Fibroblast of pulmonary artery (primary cell): Measurements from ENCODE around the gene AURKAIP1.
"Not testable (repeated sequence)": the region's sequence is repeated elsewhere in the genome, so short reads cannot be mapped to it uniquely, and the experiment has no call there.

Experiments
- DNase-seq: peaks from one replicate; pipeline ENCODE4 v3.0.0-alpha.2; 2010; ENCODE audit warnings: low read depth
- H3K4me3 ChIP-seq: replicated peaks from 2 replicates; pipeline ENCODE4 v1.5.1; 2011; ENCODE audit warnings: low read depth, mild to moderate bottlenecking, control low read depth, low read length, moderate library complexity
- TF ChIP-seq, protein P1 (sequence below): IDR thresholded peaks from 2 replicates; pipeline ENCODE4 v1.5.1; 2011; ENCODE audit warnings: mild to moderate bottlenecking, control low read depth, low read length, inconsistent platforms; ENCODE audit errors: missing control alignments

Gene AURKAIP1

DNA sequence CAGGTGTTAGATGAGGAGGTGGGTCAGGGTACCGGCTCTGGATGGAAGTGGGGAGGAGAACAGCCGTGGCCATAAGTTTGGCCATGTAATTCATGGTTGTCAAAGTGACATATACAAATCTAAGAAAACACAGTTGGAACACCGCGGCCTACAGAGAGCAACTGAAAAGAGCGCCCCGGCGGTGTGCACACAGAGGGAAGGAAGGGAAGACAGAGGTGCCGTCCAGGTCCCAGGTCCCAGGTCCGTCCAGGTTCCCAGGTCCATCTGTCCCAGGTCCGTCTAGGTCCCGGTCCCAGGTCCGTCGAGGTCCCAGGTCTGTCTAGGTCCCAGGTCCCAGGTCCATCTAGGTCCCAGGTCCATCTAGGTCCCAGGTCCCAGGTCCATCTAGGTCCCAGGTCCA, 36.6 kb upstream of the AURKAIP1 start:
- H3K4me3 ChIP-seq, result no peak overlapping the region
- DNase-seq, result no peak
- TF ChIP-seq, protein P1, sequence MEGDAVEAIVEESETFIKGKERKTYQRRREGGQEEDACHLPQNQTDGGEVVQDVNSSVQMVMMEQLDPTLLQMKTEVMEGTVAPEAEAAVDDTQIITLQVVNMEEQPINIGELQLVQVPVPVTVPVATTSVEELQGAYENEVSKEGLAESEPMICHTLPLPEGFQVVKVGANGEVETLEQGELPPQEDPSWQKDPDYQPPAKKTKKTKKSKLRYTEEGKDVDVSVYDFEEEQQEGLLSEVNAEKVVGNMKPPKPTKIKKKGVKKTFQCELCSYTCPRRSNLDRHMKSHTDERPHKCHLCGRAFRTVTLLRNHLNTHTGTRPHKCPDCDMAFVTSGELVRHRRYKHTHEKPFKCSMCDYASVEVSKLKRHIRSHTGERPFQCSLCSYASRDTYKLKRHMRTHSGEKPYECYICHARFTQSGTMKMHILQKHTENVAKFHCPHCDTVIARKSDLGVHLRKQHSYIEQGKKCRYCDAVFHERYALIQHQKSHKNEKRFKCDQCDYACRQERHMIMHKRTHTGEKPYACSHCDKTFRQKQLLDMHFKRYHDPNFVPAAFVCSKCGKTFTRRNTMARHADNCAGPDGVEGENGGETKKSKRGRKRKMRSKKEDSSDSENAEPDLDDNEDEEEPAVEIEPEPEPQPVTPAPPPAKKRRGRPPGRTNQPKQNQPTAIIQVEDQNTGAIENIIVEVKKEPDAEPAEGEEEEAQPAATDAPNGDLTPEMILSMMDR, result no peak

DNA sequence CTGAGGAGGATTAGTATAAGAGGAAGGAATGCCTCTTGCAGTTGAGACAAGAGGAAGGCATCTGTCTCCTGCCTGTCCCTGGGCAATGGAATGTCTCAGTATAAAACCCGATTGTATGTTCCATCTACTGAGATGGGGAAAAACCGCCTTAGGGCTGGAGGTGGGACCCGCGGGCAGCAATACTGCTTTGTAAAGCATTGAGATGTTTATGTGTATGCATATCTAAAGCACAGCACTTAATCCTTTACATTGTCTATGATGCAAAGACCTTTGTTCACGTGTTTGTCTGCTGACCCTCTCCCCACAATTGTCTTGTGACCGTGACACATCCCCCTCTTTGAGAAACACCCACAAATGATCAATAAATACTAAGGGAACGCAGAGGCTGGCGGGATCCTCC, 35.2 kb upstream of the AURKAIP1 start:
- DNase-seq, H3K4me3 ChIP-seq: not testable (repeated sequence)

DNA sequence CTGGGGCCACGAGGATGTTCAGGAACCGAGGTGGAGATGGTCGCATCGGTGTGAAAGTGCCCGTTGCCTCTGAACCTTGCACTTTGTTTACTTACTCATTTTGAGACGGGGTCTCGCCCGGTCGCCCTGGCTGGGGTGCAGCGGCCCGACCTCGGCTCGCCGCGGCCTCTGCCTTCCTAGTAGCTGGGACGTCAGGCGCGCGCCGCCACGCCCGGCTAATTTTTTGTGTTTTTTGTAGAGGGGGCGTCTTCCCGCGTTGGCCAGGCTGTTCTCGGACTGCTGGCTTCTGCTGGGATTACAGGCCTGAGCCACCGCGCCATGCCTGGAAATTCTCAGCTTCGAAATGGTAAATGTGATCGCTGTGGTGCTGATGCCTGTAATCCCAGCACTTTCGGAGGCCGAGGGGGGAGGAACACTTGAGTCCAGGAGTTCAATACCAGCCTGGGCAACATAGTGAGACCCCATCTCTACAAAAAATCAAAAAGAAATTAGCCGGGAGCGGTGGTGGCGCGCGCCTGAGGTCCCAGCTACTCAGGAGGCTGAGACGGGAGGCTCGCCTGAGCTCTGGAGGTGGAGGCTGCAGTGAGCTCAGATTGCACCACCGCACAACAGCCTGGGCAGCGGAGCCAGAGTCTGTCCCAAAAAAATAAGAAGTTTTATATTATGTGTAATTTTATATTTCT, 32.8 kb upstream of the AURKAIP1 start:
- TF ChIP-seq, protein P1, result peak; percentile 1
- peak overlapping the region; percentile 88 for H3K4me3 ChIP-seq
- DNase-seq, result peak; percentile 50

DNA sequence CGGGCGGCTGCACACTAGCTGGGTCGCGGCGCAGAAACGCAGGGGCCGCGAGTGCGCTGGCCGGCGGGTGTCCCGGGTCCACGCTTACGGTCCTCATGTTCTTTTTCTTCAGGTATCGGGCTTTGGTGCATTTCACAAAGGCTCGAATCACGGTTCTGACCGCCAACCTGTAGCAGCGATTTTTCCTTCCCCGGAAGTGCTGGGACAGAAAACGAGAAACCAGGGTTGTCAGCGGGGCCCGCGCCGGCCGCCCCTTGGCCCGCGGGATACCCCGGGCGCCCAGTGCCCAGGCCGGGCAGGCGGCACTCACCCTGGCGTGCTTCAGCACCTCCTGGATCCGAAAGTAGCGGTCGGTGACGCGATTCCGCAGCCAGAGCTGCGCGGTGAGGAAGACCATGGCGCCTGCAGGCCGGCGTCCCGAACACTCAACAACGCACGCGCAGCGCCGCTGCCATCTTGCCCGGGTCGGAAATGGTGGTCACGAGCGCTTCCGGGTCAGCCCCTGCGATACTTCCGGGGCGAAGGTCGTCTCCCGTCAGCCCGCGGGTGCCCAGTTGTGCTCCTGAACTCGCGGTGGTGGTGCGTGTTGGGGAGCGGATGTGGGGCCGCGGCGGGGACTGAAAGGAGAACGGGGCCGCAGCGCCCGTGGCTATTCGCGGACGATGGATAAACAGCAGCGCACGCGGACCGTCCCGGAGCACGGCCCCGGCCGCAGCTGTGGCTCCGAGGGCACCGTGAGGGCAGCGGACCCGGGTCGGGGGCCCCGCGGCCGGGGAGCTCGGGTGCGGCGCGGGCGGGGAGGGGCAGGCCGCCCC, 32.0 kb upstream of the AURKAIP1 start, which contains the start of gene MRPL20:
Gene MRPL20 (minus strand): TSS at position 473 of the 815 bp plus-strand sequence. CDS start 76 bp downstream, at position 397.
- peak within 1 kb of the TSS; percentile 88 for H3K4me3 ChIP-seq
- DNase-seq, result peak; percentile 88

DNA sequence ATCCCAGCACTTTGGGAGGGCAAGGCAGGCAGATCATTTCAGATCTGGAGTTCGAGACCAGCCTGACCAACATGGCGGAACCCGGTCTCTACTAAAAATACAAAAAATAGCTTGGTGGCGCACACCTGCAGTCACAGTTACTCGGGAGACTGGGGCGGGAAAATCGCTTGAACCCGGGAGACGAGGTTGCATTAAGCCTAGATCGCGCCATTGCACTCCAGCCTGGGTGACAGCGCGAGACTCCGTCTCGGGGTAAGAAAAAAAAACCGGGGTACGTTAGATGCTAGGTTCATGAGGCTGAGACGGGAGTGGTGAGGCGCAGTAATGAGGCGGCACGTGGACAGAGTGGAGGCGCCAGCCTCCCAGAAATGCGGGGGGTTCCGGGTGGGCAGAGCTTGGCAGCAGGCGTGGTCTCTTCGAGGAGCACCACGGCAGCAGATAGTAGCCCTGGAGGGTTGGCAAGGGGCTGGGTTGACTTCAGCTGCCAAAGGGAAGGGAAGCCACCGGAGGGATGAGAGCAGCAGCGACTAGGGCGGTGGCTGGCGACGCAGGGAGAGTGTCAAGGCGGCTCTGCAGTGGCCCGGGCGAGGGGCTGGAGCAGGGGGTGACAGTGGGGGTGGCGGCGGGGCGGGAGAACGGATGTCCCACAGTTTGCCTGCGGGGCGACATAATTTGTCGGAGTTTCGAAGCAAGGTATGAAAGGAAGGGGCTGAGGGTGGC, 31.3 kb upstream of the AURKAIP1 start:
- no peak for DNase-seq
- TF ChIP-seq, protein P1, result no peak
- peak overlapping the region; percentile 88 for H3K4me3 ChIP-seq

More for the DNA sequence above, 32.0 kb upstream of the AURKAIP1 start, which contains the start of gene MRPL20:
- TF ChIP-seq, protein P1, result no peak

DNA sequence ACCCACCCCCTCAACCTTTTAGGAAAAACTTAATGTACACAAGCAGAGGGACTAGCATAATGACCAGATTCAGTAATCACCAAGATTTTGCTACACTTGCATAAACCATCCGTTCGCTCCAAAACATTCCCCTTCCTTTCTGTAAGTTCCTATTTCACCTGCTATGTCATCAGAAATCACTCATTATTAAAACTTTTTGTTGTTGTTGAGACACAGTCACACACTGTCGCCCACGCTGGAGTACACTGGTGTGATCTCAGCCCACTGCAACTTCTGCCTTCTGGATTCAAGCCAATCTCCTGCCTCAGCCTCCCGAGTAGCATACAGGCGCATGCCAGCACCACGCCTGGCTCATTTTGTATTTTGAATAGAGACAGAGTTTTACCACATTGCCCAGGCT, 28.6 kb upstream of the AURKAIP1 start:
- TF ChIP-seq, protein P1, result no peak
- no peak for DNase-seq
- no peak overlapping the region for H3K4me3 ChIP-seq

DNA sequence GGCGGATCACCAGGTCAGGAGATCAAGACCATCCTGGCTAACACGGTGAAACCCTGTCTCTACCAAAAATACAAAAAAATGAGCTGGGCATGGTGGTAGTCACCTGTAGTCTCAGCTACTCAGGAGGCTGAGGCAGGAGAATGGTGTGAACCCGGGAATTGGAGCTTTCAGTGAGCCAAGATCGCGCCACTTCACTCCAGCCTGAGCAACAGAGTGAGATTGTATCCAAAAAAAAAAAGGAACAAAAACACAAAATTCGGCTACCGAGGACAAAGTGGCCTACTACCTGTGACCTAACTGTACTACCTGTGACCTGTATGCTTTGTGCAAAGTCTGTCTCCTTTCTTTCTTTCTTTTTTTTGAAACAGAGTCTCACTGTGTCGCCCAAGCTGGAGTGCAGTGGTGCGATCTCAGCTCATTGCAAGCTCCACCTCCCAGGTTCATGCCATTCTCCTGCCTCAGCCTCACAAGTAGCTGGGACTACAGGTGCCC, 27.9 kb upstream of the AURKAIP1 start:
- not testable (repeated sequence) for DNase-seq, H3K4me3 ChIP-seq
